ENCODE results near the gene NSD2. TPM values are rescaled to one million over a fixed set of nuclear protein-coding genes. Genes with fewer than 3 reads are reported as not detected.

The NSD2 gene
- polyA plus RNA-seq, 1 donor from 2014 or later, result 51.6 TPM

DNA sequence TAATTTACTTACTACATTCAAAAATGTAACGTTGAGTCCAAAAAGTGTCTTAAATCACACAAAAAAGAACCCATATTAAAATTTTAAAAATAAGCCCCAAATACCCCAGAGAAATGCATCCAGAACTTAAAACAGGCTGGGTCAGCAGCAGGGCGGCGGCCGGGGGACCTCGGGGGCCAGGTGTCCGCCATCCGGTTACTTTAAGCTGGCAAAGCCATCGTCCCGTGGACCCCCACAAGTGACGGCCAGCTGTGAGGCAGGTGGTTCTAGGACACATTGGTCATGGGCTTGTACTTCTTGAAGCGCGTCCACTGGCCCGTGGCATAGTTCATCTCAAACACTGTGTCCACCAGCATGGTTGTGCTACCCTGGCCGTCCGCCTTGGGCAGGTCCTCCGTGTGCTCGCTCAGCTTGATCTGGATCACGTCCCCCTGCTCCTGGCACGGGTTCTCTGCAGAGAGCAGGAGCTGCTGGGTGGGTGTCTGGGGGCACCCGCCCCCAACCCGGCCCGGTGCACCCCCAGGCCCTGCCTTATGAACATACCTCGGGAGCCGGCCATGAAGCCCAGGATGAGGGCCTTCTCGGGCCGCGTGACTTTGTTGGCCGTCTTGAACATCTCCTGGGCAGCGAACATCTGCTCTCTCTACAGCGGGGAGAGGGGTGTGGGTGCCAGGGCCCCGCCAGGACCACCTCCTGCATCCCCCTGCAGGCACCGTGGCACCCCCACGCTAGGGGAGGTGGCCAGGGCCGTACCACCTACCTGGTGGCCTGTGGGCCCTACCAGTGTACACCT, 112.1 kb downstream of the NSD2 start:
- Histone ChIP-seq H3K4me2 (ENCODE audit: low read length) (no peak overlapping the region), H3K4me3 (ENCODE audit: low read length) (no peak overlapping the region), H4K20me1 (ENCODE audit: insufficient read depth) (no peaks in the 10 kb centered on the region), H3K9me2 (ENCODE audit: insufficient read depth, low read length) (no peaks in the 10 kb centered on the region), H2AFZ (ENCODE audit: low read depth, low read length) (no peak overlapping the region), H3F3A (ENCODE audit: insufficient read depth, low read length, poor library complexity, severe bottlenecking) (no peaks in the 10 kb centered on the region), H3K9ac (ENCODE audit: low read length) (no peak overlapping the region), H3K79me2 (replicated peaks; ENCODE audit: insufficient read depth, low read length) (no peaks in the 10 kb centered on the region), H3K27ac (ENCODE audit: low read length) (no peak overlapping the region), H3K36me3 (ENCODE audit: insufficient read depth, low read length) (peaks cover 29% of the 10 kb centered on the region), H3K9me3 (ENCODE audit: low read length) (no peaks in the 10 kb centered on the region), H3K27me3 (ENCODE audit: insufficient read depth, low read depth, low read length) (no peaks in the 10 kb centered on the region)
- TF ChIP-seq POLR2AphosphoS5 (IDR thresholded peaks at IDR 0.05) (peak; percentile 0), SMC3 (conservative IDR thresholded peaks at IDR 0.05; ENCODE audit: poor library complexity) (no peak)

DNA sequence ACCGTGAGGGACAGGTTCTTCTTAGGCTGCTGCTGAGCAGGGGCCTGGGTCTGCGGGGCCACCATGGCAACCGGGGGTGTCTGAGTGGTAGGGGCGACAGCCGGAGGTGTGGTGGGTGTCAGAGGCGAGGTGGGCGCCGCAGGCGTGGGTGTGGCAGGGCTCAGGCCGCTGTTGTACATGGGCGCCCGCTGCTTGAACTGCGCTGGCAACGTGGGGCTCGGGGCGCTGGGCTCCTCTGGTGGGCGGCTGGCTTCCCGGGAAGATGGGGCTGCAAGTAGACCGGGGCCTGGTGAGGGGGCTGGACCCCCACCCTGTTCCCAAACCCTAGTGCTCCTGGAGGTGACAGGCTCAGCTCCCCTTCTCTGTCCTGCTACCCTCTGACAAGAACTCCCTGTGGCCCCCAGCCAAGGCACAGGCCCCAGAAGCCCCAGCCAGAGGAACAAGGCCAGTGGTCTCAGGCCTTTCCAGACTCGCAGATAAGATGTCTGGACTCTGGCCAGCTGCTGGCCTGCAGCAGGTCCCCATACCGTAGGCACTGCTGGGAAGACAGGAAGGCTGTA, 112.7 kb downstream of the NSD2 start:
- Histone ChIP-seq H3K9me3 (ENCODE audit: low read length) (no peaks in the 10 kb centered on the region), H3K9me2 (ENCODE audit: insufficient read depth, low read length) (no peaks in the 10 kb centered on the region), H3F3A (ENCODE audit: insufficient read depth, low read length, poor library complexity, severe bottlenecking) (no peaks in the 10 kb centered on the region), H2AFZ (ENCODE audit: low read depth, low read length) (no peak overlapping the region), H3K36me3 (ENCODE audit: insufficient read depth, low read length) (peaks cover 29% of the 10 kb centered on the region), H3K4me2 (ENCODE audit: low read length) (no peak overlapping the region), H3K4me3 (ENCODE audit: low read length) (no peak overlapping the region), H4K20me1 (ENCODE audit: insufficient read depth) (no peaks in the 10 kb centered on the region), H3K9ac (ENCODE audit: low read length) (no peak overlapping the region), H3K79me2 (replicated peaks; ENCODE audit: insufficient read depth, low read length) (no peaks in the 10 kb centered on the region), H3K27me3 (ENCODE audit: insufficient read depth, low read depth, low read length) (no peaks in the 10 kb centered on the region), H3K27ac (ENCODE audit: low read length) (no peak overlapping the region)
- TF ChIP-seq RAD21 (conservative IDR thresholded peaks at IDR 0.05), result no peak
- no peak for TF ChIP-seq TAF1 (IDR thresholded peaks at IDR 0.05; ENCODE audit: low read depth)
- TF ChIP-seq EP300 (conservative IDR thresholded peaks at IDR 0.05; ENCODE audit: poor library complexity, severe bottlenecking), result no peak
- TF ChIP-seq POLR2AphosphoS5 (IDR thresholded peaks at IDR 0.05), result no peak
- TF ChIP-seq SMC3 (conservative IDR thresholded peaks at IDR 0.05; ENCODE audit: poor library complexity), result no peak
- TF ChIP-seq MXI1 (conservative IDR thresholded peaks at IDR 0.05; ENCODE audit: poor library complexity, severe bottlenecking), result no peak

DNA sequence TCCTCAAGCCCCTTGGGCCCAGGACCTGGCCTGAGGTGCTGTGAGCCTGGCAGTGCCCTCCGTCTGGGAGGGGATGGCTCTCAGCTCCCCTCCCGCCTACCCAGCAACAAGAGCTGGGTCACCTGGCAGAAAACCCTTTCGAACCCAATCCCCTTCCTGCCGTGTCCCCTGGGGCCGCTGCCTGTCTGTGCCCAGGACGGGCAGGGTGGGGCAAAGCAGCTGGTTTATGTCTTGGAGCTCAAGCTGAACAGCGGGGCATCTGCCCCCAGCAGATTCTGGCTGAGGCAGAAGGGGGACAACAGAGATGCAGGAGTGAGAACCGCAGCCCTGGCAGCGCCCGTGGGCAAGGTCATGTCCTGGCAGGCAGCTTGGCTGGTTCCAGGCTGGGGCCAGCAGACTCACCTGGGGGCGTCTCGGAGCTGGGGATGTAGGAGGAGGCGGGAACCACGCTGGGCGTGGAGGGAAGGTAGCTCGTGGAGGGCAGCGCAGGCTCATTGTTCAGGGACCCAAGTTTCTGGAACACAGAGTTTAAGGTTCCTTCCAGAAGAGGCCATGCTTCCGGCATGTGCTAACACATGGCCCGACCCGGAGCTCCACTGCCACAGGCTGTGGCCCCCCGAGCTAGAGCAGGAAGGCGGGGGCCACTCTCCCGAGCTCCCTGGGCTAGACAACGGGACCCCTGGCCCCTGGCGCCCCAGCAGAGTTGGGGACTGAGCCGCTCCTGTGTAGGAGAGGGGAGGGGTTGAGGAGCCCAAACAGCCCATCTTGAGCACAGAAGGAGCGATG, 113.4 kb downstream of the NSD2 start:
- Histone ChIP-seq H3K27ac (ENCODE audit: low read length) (no peak overlapping the region), H3K9me3 (ENCODE audit: low read length) (no peaks in the 10 kb centered on the region), H3F3A (ENCODE audit: insufficient read depth, low read length, poor library complexity, severe bottlenecking) (no peaks in the 10 kb centered on the region), H3K4me3 (ENCODE audit: low read length) (no peak overlapping the region), H2AFZ (ENCODE audit: low read depth, low read length) (no peak overlapping the region), H4K20me1 (ENCODE audit: insufficient read depth) (no peaks in the 10 kb centered on the region), H3K9ac (ENCODE audit: low read length) (no peak overlapping the region), H3K27me3 (ENCODE audit: insufficient read depth, low read depth, low read length) (no peaks in the 10 kb centered on the region), H3K9me2 (ENCODE audit: insufficient read depth, low read length) (no peaks in the 10 kb centered on the region), H3K36me3 (ENCODE audit: insufficient read depth, low read length) (peaks cover 29% of the 10 kb centered on the region), H3K4me2 (ENCODE audit: low read length) (no peak overlapping the region), H3K79me2 (replicated peaks; ENCODE audit: insufficient read depth, low read length) (no peaks in the 10 kb centered on the region)
- TF ChIP-seq MXI1 (conservative IDR thresholded peaks at IDR 0.05; ENCODE audit: poor library complexity, severe bottlenecking), result no peak
- no peak for TF ChIP-seq RAD21 (conservative IDR thresholded peaks at IDR 0.05)
- TF ChIP-seq EP300 (conservative IDR thresholded peaks at IDR 0.05; ENCODE audit: poor library complexity, severe bottlenecking), result no peak
- TF ChIP-seq, protein P1, sequence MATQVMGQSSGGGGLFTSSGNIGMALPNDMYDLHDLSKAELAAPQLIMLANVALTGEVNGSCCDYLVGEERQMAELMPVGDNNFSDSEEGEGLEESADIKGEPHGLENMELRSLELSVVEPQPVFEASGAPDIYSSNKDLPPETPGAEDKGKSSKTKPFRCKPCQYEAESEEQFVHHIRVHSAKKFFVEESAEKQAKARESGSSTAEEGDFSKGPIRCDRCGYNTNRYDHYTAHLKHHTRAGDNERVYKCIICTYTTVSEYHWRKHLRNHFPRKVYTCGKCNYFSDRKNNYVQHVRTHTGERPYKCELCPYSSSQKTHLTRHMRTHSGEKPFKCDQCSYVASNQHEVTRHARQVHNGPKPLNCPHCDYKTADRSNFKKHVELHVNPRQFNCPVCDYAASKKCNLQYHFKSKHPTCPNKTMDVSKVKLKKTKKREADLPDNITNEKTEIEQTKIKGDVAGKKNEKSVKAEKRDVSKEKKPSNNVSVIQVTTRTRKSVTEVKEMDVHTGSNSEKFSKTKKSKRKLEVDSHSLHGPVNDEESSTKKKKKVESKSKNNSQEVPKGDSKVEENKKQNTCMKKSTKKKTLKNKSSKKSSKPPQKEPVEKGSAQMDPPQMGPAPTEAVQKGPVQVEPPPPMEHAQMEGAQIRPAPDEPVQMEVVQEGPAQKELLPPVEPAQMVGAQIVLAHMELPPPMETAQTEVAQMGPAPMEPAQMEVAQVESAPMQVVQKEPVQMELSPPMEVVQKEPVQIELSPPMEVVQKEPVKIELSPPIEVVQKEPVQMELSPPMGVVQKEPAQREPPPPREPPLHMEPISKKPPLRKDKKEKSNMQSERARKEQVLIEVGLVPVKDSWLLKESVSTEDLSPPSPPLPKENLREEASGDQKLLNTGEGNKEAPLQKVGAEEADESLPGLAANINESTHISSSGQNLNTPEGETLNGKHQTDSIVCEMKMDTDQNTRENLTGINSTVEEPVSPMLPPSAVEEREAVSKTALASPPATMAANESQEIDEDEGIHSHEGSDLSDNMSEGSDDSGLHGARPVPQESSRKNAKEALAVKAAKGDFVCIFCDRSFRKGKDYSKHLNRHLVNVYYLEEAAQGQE (IDR thresholded peaks at IDR 0.05; ENCODE audit: borderline replicate concordance), result no peak
- TF ChIP-seq EZH2 (IDR thresholded peaks at IDR 0.05; ENCODE audit: borderline replicate concordance, insufficient read depth, low read length, poor library complexity, severe bottlenecking), result no peak
- no peak for TF ChIP-seq SMC3 (conservative IDR thresholded peaks at IDR 0.05; ENCODE audit: poor library complexity)
- no peak for TF ChIP-seq TAF1 (IDR thresholded peaks at IDR 0.05; ENCODE audit: low read depth)
- TF ChIP-seq POLR2AphosphoS5 (IDR thresholded peaks at IDR 0.05), result no peak
